KOPT-K1 (cell line): ENCODE data around the gene NTNG1.

ENCODE experiments used
- H3K27ac ChIP-seq: fragments of 200-600 bp; sonication (generic); 2 replicates; pipeline ENCODE4 v1.5.1; 2016; ENCODE audit warnings: antibody characterized with exemption, mild to moderate bottlenecking, low read depth, low read length; ENCODE audit not compliant: poor library complexity, severe bottlenecking
- H3K36me3 ChIP-seq: fragments of 200-600 bp; sonication (generic); 2 replicates; pipeline ENCODE4 v1.5.1; 2017; ENCODE audit warnings: antibody characterized with exemption, mild to moderate bottlenecking, low read length, moderate library complexity; ENCODE audit not compliant: insufficient read depth
- H3K9me3 ChIP-seq: fragments of 200-600 bp; sonication (generic); 2 replicates; pipeline ENCODE4 v1.5.1; 2017; ENCODE audit warnings: antibody characterized with exemption, low read length, mild to moderate bottlenecking; ENCODE audit not compliant: insufficient read depth, poor library complexity, severe bottlenecking

The NTNG1 gene

GRCh38 chr1:107138166-107138565 is 2.7 kb upstream of the NTNG1 start:
- Histone ChIP-seq H3K9me3 (no peaks in the 10 kb centered on the region), H3K36me3 (no peaks in the 10 kb centered on the region), H3K27ac (no peak overlapping the region)

- Histone ChIP-seq H3K36me3 (no peaks in the 10 kb centered on the region), H3K27ac (no peak overlapping the region), H3K9me3 (no peaks in the 10 kb centered on the region)
These were observed 1.9 kb upstream of the NTNG1 start for GRCh38 chr1:107138767-107139445.

- Histone ChIP-seq H3K27ac (no peak overlapping the region), H3K9me3 (no peaks in the 10 kb centered on the region), H3K36me3 (no peaks in the 10 kb centered on the region)
These were observed 771 bp upstream of the NTNG1 start for GRCh38 chr1:107139833-107140702.

GRCh38 chr1:107141491-107142126 is 770 bp downstream of the NTNG1 start:
- no peaks in the 10 kb centered on the region for H3K9me3 ChIP-seq
- H3K36me3 ChIP-seq: no peaks in the 10 kb centered on the region
- no peak overlapping the region for H3K27ac ChIP-seq

- Histone ChIP-seq H3K9me3 (no peaks in the 10 kb centered on the region), H3K36me3 (no peaks in the 10 kb centered on the region), H3K27ac (no peak overlapping the region)
These were observed 1.3 kb downstream of the NTNG1 start for GRCh38 chr1:107142140-107142542.

GRCh38 chr1:107142666-107143065 is 1.8 kb downstream of the NTNG1 start:
- H3K9me3 ChIP-seq: no peaks in the 10 kb centered on the region
- H3K27ac ChIP-seq: no peak overlapping the region
- no peaks in the 10 kb centered on the region for H3K36me3 ChIP-seq

- Histone ChIP-seq H3K36me3 (no peaks in the 10 kb centered on the region), H3K27ac (no peak overlapping the region), H3K9me3 (no peaks in the 10 kb centered on the region)
These were observed 4.8 kb downstream of the NTNG1 start for GRCh38 chr1:107145637-107146036.

- H3K36me3 ChIP-seq: no peaks in the 10 kb centered on the region
These were observed 7.0 kb downstream of the NTNG1 start for GRCh38 chr1:107147843-107148242.

GRCh38 chr1:107149946-107150345 is 9.1 kb downstream of the NTNG1 start:
- Histone ChIP-seq H3K27ac (no peak overlapping the region), H3K36me3 (no peaks in the 10 kb centered on the region), H3K9me3 (no peaks in the 10 kb centered on the region)

More at GRCh38 chr1:107147843-107148242, 7.0 kb downstream of the NTNG1 start:
- Histone ChIP-seq H3K9me3 (no peaks in the 10 kb centered on the region), H3K27ac (no peak overlapping the region)

- Histone ChIP-seq H3K36me3 (no peaks in the 10 kb centered on the region), H3K9me3 (no peaks in the 10 kb centered on the region), H3K27ac (no peak overlapping the region)
These were observed 10.5 kb downstream of the NTNG1 start for GRCh38 chr1:107151295-107151694.

- H3K9me3 ChIP-seq: no peaks in the 10 kb centered on the region
- no peaks in the 10 kb centered on the region for H3K36me3 ChIP-seq
These were observed 11.6 kb downstream of the NTNG1 start for GRCh38 chr1:107152395-107152794.

GRCh38 chr1:107153014-107153413 is 12.2 kb downstream of the NTNG1 start:
- H3K36me3 ChIP-seq: no peaks in the 10 kb centered on the region
- H3K27ac ChIP-seq: no peak overlapping the region
- no peaks in the 10 kb centered on the region for H3K9me3 ChIP-seq

More at GRCh38 chr1:107152395-107152794, 11.6 kb downstream of the NTNG1 start:
- no peak overlapping the region for H3K27ac ChIP-seq

GRCh38 chr1:107158496-107158895 is 17.7 kb downstream of the NTNG1 start:
- Histone ChIP-seq H3K36me3 (no peaks in the 10 kb centered on the region), H3K27ac (no peak overlapping the region), H3K9me3 (no peaks in the 10 kb centered on the region)

- no peaks in the 10 kb centered on the region for H3K9me3 ChIP-seq
- no peaks in the 10 kb centered on the region for H3K36me3 ChIP-seq
- no peak overlapping the region for H3K27ac ChIP-seq
These were observed 18.2 kb downstream of the NTNG1 start for GRCh38 chr1:107158991-107159390.

GRCh38 chr1:107162745-107163144 is 21.9 kb downstream of the NTNG1 start:
- no peaks in the 10 kb centered on the region for H3K36me3 ChIP-seq
- peaks cover 5% of the 10 kb centered on the region for H3K9me3 ChIP-seq
- no peak overlapping the region for H3K27ac ChIP-seq
